WTC11 (cell line): ENCODE measurements around the gene PABPN1L. TPM values are rescaled to one million over a fixed set of nuclear protein-coding genes. Genes with fewer than 3 reads are reported as not detected.

Experiments
- ATAC-seq: fragments of 200-7000 bp; cut with Tn5 transposase; 2 replicates; pipeline ENCODE4 v1.10.0; 2021; ENCODE audit warnings: mild to moderate bottlenecking, moderate library complexity
- CTCF ChIA-PET: fragments of 300-600 bp; sonication (Branson Sonifier 250); formaldehyde crosslinking; loops from one replicate; lab custom pipeline; 2021; ENCODE audit warnings: antibody characterized with exemption; lab: Charles Lee
- POLR2A ChIA-PET: fragments of 350-600 bp; sonication (Branson Sonifier 250); formaldehyde crosslinking; loops from one replicate; lab custom pipeline; 2021; ENCODE audit warnings: antibody characterized with exemption; lab: Charles Lee
- DNase-seq: peaks from one replicate; pipeline ENCODE4 v3.0.0; 2021; ENCODE audit warnings: low spot score
- H3K27ac Mint-ChIP-seq: 2 replicates; pipeline ENCODE4 v1.8.0; 2021; ENCODE audit warnings: mixed read lengths
- H3K27me3 Mint-ChIP-seq: 2 replicates; pipeline ENCODE4 v1.8.0; 2021; ENCODE audit warnings: low read depth, mild to moderate bottlenecking, moderate library complexity, mixed read lengths
- H3K36me3 Mint-ChIP-seq: 2 replicates; pipeline ENCODE4 v1.8.0; 2021; ENCODE audit warnings: mixed read lengths
- H3K4me1 Mint-ChIP-seq: 2 replicates; pipeline ENCODE4 v1.8.0; 2022; ENCODE audit warnings: mixed read lengths
- H3K4me3 Mint-ChIP-seq: 2 replicates; pipeline ENCODE4 v1.8.0; 2021; ENCODE audit warnings: mild to moderate bottlenecking, moderate library complexity, mixed read lengths
- H3K9me3 Mint-ChIP-seq: 2 replicates; pipeline ENCODE4 v1.8.0; 2021; ENCODE audit warnings: mixed read lengths
- AFF4 ChIP-seq: sonication (generic); formaldehyde crosslinking; IDR thresholded peaks from 2 replicates; pipeline ENCODE4 v1.8.1; 2023; ENCODE audit warnings: mild to moderate bottlenecking, missing genetic modification reagents, borderline replicate concordance
- AR ChIP-seq: fragments of 250-450 bp; sonication (Bioruptor Pico); IDR thresholded peaks from 2 replicates; pipeline ENCODE4 v1.9.0; 2021; ENCODE audit warnings: mild to moderate bottlenecking
- ARID4B ChIP-seq: sonication (generic); formaldehyde crosslinking; IDR thresholded peaks from 2 replicates; pipeline ENCODE4 v1.8.0; 2023; ENCODE audit warnings: missing genetic modification reagents, mild to moderate bottlenecking, borderline replicate concordance
- ATF2 ChIP-seq: sonication (generic); formaldehyde crosslinking; IDR thresholded peaks from 2 replicates; pipeline ENCODE4 v1.8.1; 2022; ENCODE audit warnings: low read depth, missing genetic modification reagents, borderline replicate concordance
- ATF3 ChIP-seq: sonication (generic); formaldehyde crosslinking; conservative IDR thresholded peaks from 2 replicates; pipeline ENCODE4 v1.8.1; 2022; ENCODE audit warnings: mild to moderate bottlenecking, missing genetic modification reagents
- CREB1 ChIP-seq: sonication (generic); formaldehyde crosslinking; IDR thresholded peaks from 2 replicates; pipeline ENCODE4 v1.8.0; 2023; ENCODE audit warnings: mild to moderate bottlenecking, missing genetic modification reagents
- ELF4 ChIP-seq: sonication (generic); formaldehyde crosslinking; IDR thresholded peaks from 2 replicates; pipeline ENCODE4 v1.8.1; 2022; ENCODE audit warnings: low read depth, mild to moderate bottlenecking, moderate library complexity, missing genetic modification reagents
- FOXJ3 ChIP-seq: sonication (generic); formaldehyde crosslinking; IDR thresholded peaks from 2 replicates; pipeline ENCODE4 v1.9.0; 2021; ENCODE audit warnings: missing genetic modification reagents, mild to moderate bottlenecking, borderline replicate concordance
- JAZF1 ChIP-seq: fragments of 250-450 bp; sonication (Bioruptor Pico); IDR thresholded peaks from 2 replicates; pipeline ENCODE4 v1.9.0; 2021; ENCODE audit warnings: moderate library complexity, mild to moderate bottlenecking, inconsistent platforms
- KAT7 ChIP-seq: sonication (generic); formaldehyde crosslinking; IDR thresholded peaks from 2 replicates; pipeline ENCODE4 v1.8.1; 2023; ENCODE audit warnings: missing genetic modification reagents, mild to moderate bottlenecking, borderline replicate concordance
- MLX ChIP-seq: sonication (generic); formaldehyde crosslinking; IDR thresholded peaks from 2 replicates; pipeline ENCODE4 v1.8.1; 2023; ENCODE audit warnings: mild to moderate bottlenecking, missing genetic modification reagents, moderate library complexity
- NFATC4 ChIP-seq: fragments of 250-450 bp; sonication (Bioruptor Pico); IDR thresholded peaks from 2 replicates; pipeline ENCODE4 v1.9.0; 2021; ENCODE audit warnings: mild to moderate bottlenecking
- NR2C2 ChIP-seq: sonication (generic); formaldehyde crosslinking; IDR thresholded peaks from 2 replicates; pipeline ENCODE4 v1.8.0; 2022; ENCODE audit warnings: mild to moderate bottlenecking, missing genetic modification reagents
- OVOL2 ChIP-seq: fragments of 250-450 bp; sonication (Bioruptor Pico); IDR thresholded peaks from 2 replicates; pipeline ENCODE4 v1.9.0; 2021; ENCODE audit warnings: mild to moderate bottlenecking, borderline replicate concordance
- SOX15 ChIP-seq: fragments of 250-450 bp; sonication (Bioruptor Pico); IDR thresholded peaks from 2 replicates; pipeline ENCODE4 v1.9.0; 2021; ENCODE audit warnings: mild to moderate bottlenecking
- SP1 ChIP-seq: sonication (generic); formaldehyde crosslinking; conservative IDR thresholded peaks from 2 replicates; pipeline ENCODE4 v1.8.1; 2022; ENCODE audit warnings: missing genetic modification reagents
- USF2 ChIP-seq: sonication (generic); formaldehyde crosslinking; IDR thresholded peaks from 2 replicates; pipeline ENCODE4 v1.8.1; 2023; ENCODE audit warnings: mild to moderate bottlenecking, missing genetic modification reagents, moderate library complexity
- ZBTB43 ChIP-seq: sonication (generic); formaldehyde crosslinking; IDR thresholded peaks from 2 replicates; pipeline ENCODE4 v1.8.1; 2023; ENCODE audit warnings: mild to moderate bottlenecking, missing genetic modification reagents
- ZNF263 ChIP-seq: sonication (generic); formaldehyde crosslinking; IDR thresholded peaks from 2 replicates; pipeline ENCODE4 v1.8.1; 2022; ENCODE audit warnings: low read depth, mild to moderate bottlenecking, moderate library complexity, missing genetic modification reagents
- ZNF317 ChIP-seq: sonication (generic); formaldehyde crosslinking; IDR thresholded peaks from 2 replicates; pipeline ENCODE4 v1.8.1; 2023; ENCODE audit warnings: low read depth, mild to moderate bottlenecking, moderate library complexity, missing genetic modification reagents, borderline replicate concordance
- ZNF396 ChIP-seq: fragments of 250-450 bp; sonication (Bioruptor Pico); IDR thresholded peaks from 2 replicates; pipeline ENCODE4 v1.8.0; 2021; ENCODE audit warnings: mild to moderate bottlenecking, moderate library complexity, borderline replicate concordance
- total RNA-seq: library from RNA; stranded (reverse); gene quantifications from 3 replicates; pipeline ENCODE4 v1.2.3, GENCODE V29; 2021

The PABPN1L gene
- total RNA-seq, 1 experiment from 2014 or later = not detected

- no peak for TF ChIP-seq ARID4B (CRISPR knock-in tag)
- TF ChIP-seq ZNF263 (CRISPR knock-in tag) = no peak
- no peak for TF ChIP-seq CREB1 (CRISPR knock-in tag)
- TF ChIP-seq SOX15 (CRISPR knock-in tag) = no peak
- TF ChIP-seq OVOL2 (CRISPR knock-in tag) = no peak
- no peak for TF ChIP-seq ZNF396
- TF ChIP-seq AR (CRISPR knock-in tag) = no peak
Observed at GRCh38 chr16:88903267-88903666, 36.8 kb upstream of the PABPN1L start (continued).

GRCh38 chr16:88902744-88903143 is 36.3 kb upstream of the PABPN1L start:
- Mint-ChIP-seq H3K4me1 (peaks cover 2% of the 10 kb centered on the region; the same call in 1 of the 2 replicates), H3K27ac (peak overlapping the region; percentile 57; the same call in 1 of the 2 replicates), H3K36me3 (no peaks in the 10 kb centered on the region), H3K9me3 (no peaks in the 10 kb centered on the region), H3K27me3 (no peaks in the 10 kb centered on the region), H3K4me3 (no peak overlapping the region)
- POLR2A ChIA-PET = no interaction called here
- CTCF ChIA-PET = no interaction called here
- ATAC-seq (no peak), DNase-seq (no peak)
- TF ChIP-seq USF2 (no peak), MLX (no peak), OVOL2 (CRISPR knock-in tag) (no peak), AFF4 (no peak), KAT7 (CRISPR knock-in tag) (no peak), JAZF1 (CRISPR knock-in tag) (no peak), ATF3 (no peak), SP1 (CRISPR knock-in tag) (no peak), NR2C2 (CRISPR knock-in tag) (no peak), ZNF317 (no peak), ZBTB43 (CRISPR knock-in tag) (no peak), ATF2 (CRISPR knock-in tag) (no peak), NFATC4 (CRISPR knock-in tag) (no peak), FOXJ3 (CRISPR knock-in tag) (no peak), ELF4 (no peak)
